GM23338 (cell line): ENCODE results near the gene SUPT3H. TPM values are rescaled to one million over a fixed set of nuclear protein-coding genes. Genes with fewer than 3 reads are reported as not detected.

Experiments used
- ATAC-seq: fragments of 200-7000 bp; cut with Tn5 transposase; 3 replicates; pipeline ENCODE4 v1.9.1; 2020
- DNase-seq: peaks from one replicate; pipeline ENCODE4 v3.0.0-alpha.2; 2015; ENCODE audit warnings: low spot score
- H2AFZ ChIP-seq: fragments of 200-600 bp; sonication (generic); 2 replicates; pipeline ENCODE4 v1.8.0; 2016; ENCODE audit warnings: antibody characterized with exemption, mild to moderate bottlenecking, moderate library complexity
- H3F3A ChIP-seq: fragments of 200-600 bp; sonication (generic); replicated peaks from 2 replicates; pipeline ENCODE4 v1.8.0; 2017; ENCODE audit warnings: antibody characterized with exemption, mixed run types, low read depth
- H3K27ac ChIP-seq: fragments of 200-600 bp; sonication (generic); 2 replicates; pipeline ENCODE4 v1.6.1; 2016; ENCODE audit warnings: low read depth
- H3K27me3 ChIP-seq: fragments of 200-600 bp; sonication (generic); 2 replicates; pipeline ENCODE4 v1.8.0; 2016; ENCODE audit warnings: mild to moderate bottlenecking, mixed run types, moderate library complexity; ENCODE audit not compliant: insufficient read depth
- H3K36me3 ChIP-seq: fragments of 200-600 bp; sonication (generic); 2 replicates; pipeline ENCODE4 v1.8.0; 2016; ENCODE audit warnings: mild to moderate bottlenecking; ENCODE audit not compliant: insufficient read depth
- H3K4me1 ChIP-seq: fragments of 200-600 bp; sonication (generic); 2 replicates; pipeline ENCODE4 v1.8.0; 2016; ENCODE audit warnings: mild to moderate bottlenecking, moderate library complexity; ENCODE audit not compliant: insufficient read depth
- H3K4me2 ChIP-seq: fragments of 200-600 bp; sonication (generic); 2 replicates; pipeline ENCODE4 v1.7.1; 2017; ENCODE audit warnings: mixed run types
- H3K4me3 ChIP-seq: fragments of 200-600 bp; sonication (generic); 2 replicates; pipeline ENCODE4 v1.6.1; 2016; ENCODE audit warnings: mixed run types
- H3K79me2 ChIP-seq: fragments of 200-600 bp; sonication (generic); replicated peaks from 2 replicates; pipeline ENCODE4 v1.8.0; 2017; ENCODE audit warnings: mild to moderate bottlenecking; ENCODE audit not compliant: insufficient read depth
- H3K9me2 ChIP-seq: fragments of 200-600 bp; sonication (generic); 2 replicates; pipeline ENCODE4 v1.8.0; 2017; ENCODE audit not compliant: insufficient read depth
- H4K20me1 ChIP-seq: fragments of 200-600 bp; sonication (generic); replicated peaks from 2 replicates; pipeline ENCODE4 v1.8.0; 2017; ENCODE audit warnings: mild to moderate bottlenecking; ENCODE audit not compliant: insufficient read depth
- H3K27ac Mint-ChIP-seq: 2 replicates; pipeline ENCODE4 v1.8.0; 2020; ENCODE audit warnings: inconsistent platforms, mild to moderate bottlenecking, moderate library complexity, mixed read lengths
- H3K27me3 Mint-ChIP-seq: 3 replicates; pipeline ENCODE4 v1.8.0; 2022; ENCODE audit warnings: low read depth, mild to moderate bottlenecking, moderate library complexity, mixed read lengths, inconsistent platforms; ENCODE audit not compliant: insufficient read depth, poor library complexity
- H3K36me3 Mint-ChIP-seq: 3 replicates; pipeline ENCODE4 v1.8.0; 2021; ENCODE audit warnings: low read depth, mild to moderate bottlenecking, inconsistent platforms, moderate library complexity, mixed read lengths
- H3K4me1 Mint-ChIP-seq: 3 replicates; pipeline ENCODE4 v1.8.0; 2020; ENCODE audit warnings: mild to moderate bottlenecking, inconsistent platforms, mixed read lengths
- H3K4me3 Mint-ChIP-seq: 3 replicates; pipeline ENCODE4 v1.8.0; 2021; ENCODE audit warnings: moderate library complexity, mild to moderate bottlenecking, inconsistent platforms, mixed read lengths
- H3K9me3 Mint-ChIP-seq: 3 replicates; pipeline ENCODE4 v1.8.0; 2020; ENCODE audit warnings: moderate library complexity, mild to moderate bottlenecking, inconsistent platforms, mixed read lengths
- CREB1 ChIP-seq: fragments of 250-450 bp; sonication (Bioruptor Pico); IDR thresholded peaks from 2 replicates; pipeline ENCODE4 v1.5.0; 2020; ENCODE audit warnings: low read depth, mild to moderate bottlenecking, moderate library complexity
- EZH2 ChIP-seq: fragments of 200-600 bp; sonication (generic); IDR thresholded peaks from one replicate; pipeline ENCODE4 v1.8.0; 2017; ENCODE audit warnings: antibody characterized with exemption, mild to moderate bottlenecking, low read depth; ENCODE audit not compliant: unreplicated experiment
- EZH2phosphoT487 ChIP-seq: fragments of 200-600 bp; sonication (generic); IDR thresholded peaks from one replicate; pipeline ENCODE4 v1.8.1; 2018; ENCODE audit warnings: antibody characterized with exemption; ENCODE audit not compliant: unreplicated experiment
- JUNB ChIP-seq: IDR thresholded peaks from one replicate; pipeline ENCODE4 v1.6.1; 2016; ENCODE audit warnings: antibody characterized with exemption; ENCODE audit not compliant: unreplicated experiment
- NANOG ChIP-seq: IDR thresholded peaks from 2 replicates; pipeline ENCODE4 v1.6.1; 2016; ENCODE audit warnings: antibody characterized with exemption, borderline replicate concordance
- POLR2AphosphoS5 ChIP-seq: IDR thresholded peaks from 2 replicates; pipeline ENCODE4 v1.6.1; 2016; ENCODE audit warnings: antibody characterized with exemption, low read depth
- STAT1 ChIP-seq: IDR thresholded peaks from one replicate; pipeline ENCODE4 v1.6.1; 2016; ENCODE audit warnings: antibody characterized with exemption; ENCODE audit not compliant: unreplicated experiment
- ZNF114 ChIP-seq: fragments of 250-450 bp; sonication (Bioruptor Pico); IDR thresholded peaks from 2 replicates; pipeline ENCODE4 v1.5.0; 2020; ENCODE audit warnings: mild to moderate bottlenecking, moderate library complexity
- ZNF331 ChIP-seq: fragments of 250-450 bp; sonication (Bioruptor Pico); IDR thresholded peaks from 2 replicates; pipeline ENCODE4 v1.5.0; 2020; ENCODE audit warnings: low read depth, mild to moderate bottlenecking, moderate library complexity
- polyA plus RNA-seq: library from polyadenylated mRNA; unstranded; fragments of >200 nt; fragmentation: Nextera tagmentation; extraction: Ambion mirVana; gene quantifications from 2 replicates; pipeline ENCODE4 v1.2.1, GENCODE V29; 2016
- total RNA-seq: library from RNA; depleted of rRNA; stranded (reverse); fragments of >200 nt; shearing (Covaris generic); gene quantifications from 2 replicates; pipeline ENCODE4 v1.2.3, GENCODE V29; 2014
- TF ChIP-seq, protein P1 (sequence below): IDR thresholded peaks from one replicate; pipeline ENCODE4 v1.6.1; 2018; ENCODE audit warnings: antibody characterized with exemption; ENCODE audit not compliant: unreplicated experiment
- TF ChIP-seq, protein P2 (sequence below): fragments of 250-450 bp; sonication (Bioruptor Pico); IDR thresholded peaks from 2 replicates; pipeline ENCODE4 v1.5.0; 2020; ENCODE audit warnings: mild to moderate bottlenecking, moderate library complexity
- TF ChIP-seq, protein P3 (sequence below), 2 experiments: fragments of 200-600 bp in 1 of 2; sonication (generic) in 1 of 2; conservative IDR thresholded peaks; 2 replicates each; pipeline versions ENCODE4 v1.5.1 to v1.6.1; 2016 to 2017; ENCODE audit warnings: antibody characterized with exemption in 2 of 2, low read depth in 2 of 2, mild to moderate bottlenecking in 2 of 2, moderate library complexity in 1 of 2
- TF ChIP-seq, protein P4 (sequence below): IDR thresholded peaks from 2 replicates; pipeline ENCODE4 v1.6.1; 2016; ENCODE audit warnings: antibody characterized with exemption

The SUPT3H gene
- total and polyA plus RNA-seq, 2 experiments from 2014 or later = 11.4 to 30.1 TPM

DNA sequence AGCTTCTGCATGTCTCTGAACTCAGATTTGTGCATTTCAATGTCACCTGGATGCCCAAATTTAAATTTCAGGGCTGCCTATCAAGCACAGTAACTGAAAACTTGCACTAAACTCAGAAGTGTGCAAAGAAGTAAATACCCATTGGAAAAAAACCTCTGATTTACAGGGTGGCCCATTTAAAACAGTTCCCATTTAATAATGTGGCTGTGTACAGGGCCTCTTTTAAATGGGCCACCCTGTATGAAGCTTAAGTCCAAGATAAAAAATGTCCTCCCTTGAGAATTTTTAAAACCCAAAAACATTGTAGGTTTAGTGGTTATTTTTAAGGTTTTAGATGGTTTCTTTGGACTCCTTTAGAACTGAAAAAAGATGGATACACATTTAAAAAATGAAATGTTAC lies 251.7 kb downstream of the SUPT3H start:
- TF ChIP-seq, protein P1, sequence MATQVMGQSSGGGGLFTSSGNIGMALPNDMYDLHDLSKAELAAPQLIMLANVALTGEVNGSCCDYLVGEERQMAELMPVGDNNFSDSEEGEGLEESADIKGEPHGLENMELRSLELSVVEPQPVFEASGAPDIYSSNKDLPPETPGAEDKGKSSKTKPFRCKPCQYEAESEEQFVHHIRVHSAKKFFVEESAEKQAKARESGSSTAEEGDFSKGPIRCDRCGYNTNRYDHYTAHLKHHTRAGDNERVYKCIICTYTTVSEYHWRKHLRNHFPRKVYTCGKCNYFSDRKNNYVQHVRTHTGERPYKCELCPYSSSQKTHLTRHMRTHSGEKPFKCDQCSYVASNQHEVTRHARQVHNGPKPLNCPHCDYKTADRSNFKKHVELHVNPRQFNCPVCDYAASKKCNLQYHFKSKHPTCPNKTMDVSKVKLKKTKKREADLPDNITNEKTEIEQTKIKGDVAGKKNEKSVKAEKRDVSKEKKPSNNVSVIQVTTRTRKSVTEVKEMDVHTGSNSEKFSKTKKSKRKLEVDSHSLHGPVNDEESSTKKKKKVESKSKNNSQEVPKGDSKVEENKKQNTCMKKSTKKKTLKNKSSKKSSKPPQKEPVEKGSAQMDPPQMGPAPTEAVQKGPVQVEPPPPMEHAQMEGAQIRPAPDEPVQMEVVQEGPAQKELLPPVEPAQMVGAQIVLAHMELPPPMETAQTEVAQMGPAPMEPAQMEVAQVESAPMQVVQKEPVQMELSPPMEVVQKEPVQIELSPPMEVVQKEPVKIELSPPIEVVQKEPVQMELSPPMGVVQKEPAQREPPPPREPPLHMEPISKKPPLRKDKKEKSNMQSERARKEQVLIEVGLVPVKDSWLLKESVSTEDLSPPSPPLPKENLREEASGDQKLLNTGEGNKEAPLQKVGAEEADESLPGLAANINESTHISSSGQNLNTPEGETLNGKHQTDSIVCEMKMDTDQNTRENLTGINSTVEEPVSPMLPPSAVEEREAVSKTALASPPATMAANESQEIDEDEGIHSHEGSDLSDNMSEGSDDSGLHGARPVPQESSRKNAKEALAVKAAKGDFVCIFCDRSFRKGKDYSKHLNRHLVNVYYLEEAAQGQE = no peak
- TF ChIP-seq, protein P2, sequence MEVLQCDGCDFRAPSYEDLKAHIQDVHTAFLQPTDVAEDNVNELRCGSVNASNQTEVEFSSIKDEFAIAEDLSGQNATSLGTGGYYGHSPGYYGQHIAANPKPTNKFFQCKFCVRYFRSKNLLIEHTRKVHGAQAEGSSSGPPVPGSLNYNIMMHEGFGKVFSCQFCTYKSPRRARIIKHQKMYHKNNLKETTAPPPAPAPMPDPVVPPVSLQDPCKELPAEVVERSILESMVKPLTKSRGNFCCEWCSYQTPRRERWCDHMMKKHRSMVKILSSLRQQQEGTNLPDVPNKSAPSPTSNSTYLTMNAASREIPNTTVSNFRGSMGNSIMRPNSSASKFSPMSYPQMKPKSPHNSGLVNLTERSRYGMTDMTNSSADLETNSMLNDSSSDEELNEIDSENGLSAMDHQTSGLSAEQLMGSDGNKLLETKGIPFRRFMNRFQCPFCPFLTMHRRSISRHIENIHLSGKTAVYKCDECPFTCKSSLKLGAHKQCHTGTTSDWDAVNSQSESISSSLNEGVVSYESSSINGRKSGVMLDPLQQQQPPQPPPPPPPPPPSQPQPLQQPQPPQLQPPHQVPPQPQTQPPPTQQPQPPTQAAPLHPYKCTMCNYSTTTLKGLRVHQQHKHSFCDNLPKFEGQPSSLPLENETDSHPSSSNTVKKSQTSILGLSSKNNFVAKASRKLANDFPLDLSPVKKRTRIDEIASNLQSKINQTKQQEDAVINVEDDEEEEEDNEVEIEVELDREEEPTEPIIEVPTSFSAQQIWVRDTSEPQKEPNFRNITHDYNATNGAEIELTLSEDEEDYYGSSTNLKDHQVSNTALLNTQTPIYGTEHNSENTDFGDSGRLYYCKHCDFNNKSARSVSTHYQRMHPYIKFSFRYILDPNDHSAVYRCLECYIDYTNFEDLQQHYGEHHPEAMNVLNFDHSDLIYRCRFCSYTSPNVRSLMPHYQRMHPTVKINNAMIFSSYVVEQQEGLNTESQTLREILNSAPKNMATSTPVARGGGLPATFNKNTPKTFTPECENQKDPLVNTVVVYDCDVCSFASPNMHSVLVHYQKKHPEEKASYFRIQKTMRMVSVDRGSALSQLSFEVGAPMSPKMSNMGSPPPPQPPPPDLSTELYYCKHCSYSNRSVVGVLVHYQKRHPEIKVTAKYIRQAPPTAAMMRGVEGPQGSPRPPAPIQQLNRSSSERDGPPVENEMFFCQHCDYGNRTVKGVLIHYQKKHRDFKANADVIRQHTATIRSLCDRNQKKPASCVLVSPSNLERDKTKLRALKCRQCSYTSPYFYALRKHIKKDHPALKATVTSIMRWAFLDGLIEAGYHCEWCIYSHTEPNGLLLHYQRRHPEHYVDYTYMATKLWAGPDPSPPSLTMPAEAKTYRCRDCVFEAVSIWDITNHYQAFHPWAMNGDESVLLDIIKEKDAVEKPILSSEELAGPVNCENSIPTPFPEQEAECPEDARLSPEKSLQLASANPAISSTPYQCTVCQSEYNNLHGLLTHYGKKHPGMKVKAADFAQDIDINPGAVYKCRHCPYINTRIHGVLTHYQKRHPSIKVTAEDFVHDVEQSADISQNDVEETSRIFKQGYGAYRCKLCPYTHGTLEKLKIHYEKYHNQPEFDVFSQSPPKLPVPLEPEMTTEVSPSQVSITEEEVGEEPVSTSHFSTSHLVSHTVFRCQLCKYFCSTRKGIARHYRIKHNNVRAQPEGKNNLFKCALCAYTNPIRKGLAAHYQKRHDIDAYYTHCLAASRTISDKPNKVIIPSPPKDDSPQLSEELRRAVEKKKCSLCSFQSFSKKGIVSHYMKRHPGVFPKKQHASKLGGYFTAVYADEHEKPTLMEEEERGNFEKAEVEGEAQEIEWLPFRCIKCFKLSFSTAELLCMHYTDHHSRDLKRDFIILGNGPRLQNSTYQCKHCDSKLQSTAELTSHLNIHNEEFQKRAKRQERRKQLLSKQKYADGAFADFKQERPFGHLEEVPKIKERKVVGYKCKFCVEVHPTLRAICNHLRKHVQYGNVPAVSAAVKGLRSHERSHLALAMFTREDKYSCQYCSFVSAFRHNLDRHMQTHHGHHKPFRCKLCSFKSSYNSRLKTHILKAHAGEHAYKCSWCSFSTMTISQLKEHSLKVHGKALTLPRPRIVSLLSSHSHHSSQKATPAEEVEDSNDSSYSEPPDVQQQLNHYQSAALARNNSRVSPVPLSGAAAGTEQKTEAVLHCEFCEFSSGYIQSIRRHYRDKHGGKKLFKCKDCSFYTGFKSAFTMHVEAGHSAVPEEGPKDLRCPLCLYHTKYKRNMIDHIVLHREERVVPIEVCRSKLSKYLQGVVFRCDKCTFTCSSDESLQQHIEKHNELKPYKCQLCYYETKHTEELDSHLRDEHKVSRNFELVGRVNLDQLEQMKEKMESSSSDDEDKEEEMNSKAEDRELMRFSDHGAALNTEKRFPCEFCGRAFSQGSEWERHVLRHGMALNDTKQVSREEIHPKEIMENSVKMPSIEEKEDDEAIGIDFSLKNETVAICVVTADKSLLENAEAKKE (CRISPR knock-in tag) = no peak
- TF ChIP-seq, protein P3, sequence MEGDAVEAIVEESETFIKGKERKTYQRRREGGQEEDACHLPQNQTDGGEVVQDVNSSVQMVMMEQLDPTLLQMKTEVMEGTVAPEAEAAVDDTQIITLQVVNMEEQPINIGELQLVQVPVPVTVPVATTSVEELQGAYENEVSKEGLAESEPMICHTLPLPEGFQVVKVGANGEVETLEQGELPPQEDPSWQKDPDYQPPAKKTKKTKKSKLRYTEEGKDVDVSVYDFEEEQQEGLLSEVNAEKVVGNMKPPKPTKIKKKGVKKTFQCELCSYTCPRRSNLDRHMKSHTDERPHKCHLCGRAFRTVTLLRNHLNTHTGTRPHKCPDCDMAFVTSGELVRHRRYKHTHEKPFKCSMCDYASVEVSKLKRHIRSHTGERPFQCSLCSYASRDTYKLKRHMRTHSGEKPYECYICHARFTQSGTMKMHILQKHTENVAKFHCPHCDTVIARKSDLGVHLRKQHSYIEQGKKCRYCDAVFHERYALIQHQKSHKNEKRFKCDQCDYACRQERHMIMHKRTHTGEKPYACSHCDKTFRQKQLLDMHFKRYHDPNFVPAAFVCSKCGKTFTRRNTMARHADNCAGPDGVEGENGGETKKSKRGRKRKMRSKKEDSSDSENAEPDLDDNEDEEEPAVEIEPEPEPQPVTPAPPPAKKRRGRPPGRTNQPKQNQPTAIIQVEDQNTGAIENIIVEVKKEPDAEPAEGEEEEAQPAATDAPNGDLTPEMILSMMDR (conservative IDR thresholded peaks at IDR 0.05; ENCODE audit: low read depth in 2 of 2) = no peak
- no peak for TF ChIP-seq ZNF331 (CRISPR knock-in tag)
- no peak for TF ChIP-seq NANOG
- no peak for TF ChIP-seq EZH2phosphoT487
- TF ChIP-seq, protein P4, sequence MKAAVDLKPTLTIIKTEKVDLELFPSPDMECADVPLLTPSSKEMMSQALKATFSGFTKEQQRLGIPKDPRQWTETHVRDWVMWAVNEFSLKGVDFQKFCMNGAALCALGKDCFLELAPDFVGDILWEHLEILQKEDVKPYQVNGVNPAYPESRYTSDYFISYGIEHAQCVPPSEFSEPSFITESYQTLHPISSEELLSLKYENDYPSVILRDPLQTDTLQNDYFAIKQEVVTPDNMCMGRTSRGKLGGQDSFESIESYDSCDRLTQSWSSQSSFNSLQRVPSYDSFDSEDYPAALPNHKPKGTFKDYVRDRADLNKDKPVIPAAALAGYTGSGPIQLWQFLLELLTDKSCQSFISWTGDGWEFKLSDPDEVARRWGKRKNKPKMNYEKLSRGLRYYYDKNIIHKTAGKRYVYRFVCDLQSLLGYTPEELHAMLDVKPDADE = no peak
- no peak for TF ChIP-seq EZH2
- no peak for TF ChIP-seq POLR2AphosphoS5
- no peak for TF ChIP-seq JUNB
- TF ChIP-seq STAT1 = no peak
- TF ChIP-seq ZNF114 = no peak
- no peak for TF ChIP-seq CREB1
- Histone ChIP-seq H3K4me1 (peaks cover 3% of the 10 kb centered on the region; the same call in 1 of the 2 replicates), H3K9me2 (no peaks in the 10 kb centered on the region), H3K79me2 (no peaks in the 10 kb centered on the region), H2AFZ (no peak overlapping the region), H3K27ac (no peak overlapping the region), H3K27me3 (no peaks in the 10 kb centered on the region), H3K36me3 (no peaks in the 10 kb centered on the region), H3F3A (no peaks in the 10 kb centered on the region), H4K20me1 (no peaks in the 10 kb centered on the region), H3K4me3 (no peak overlapping the region), H3K4me2 (no peak overlapping the region)
- no peak for DNase-seq
- Mint-ChIP-seq H3K9me3 (no peaks in the 10 kb centered on the region), H3K36me3 (no peaks in the 10 kb centered on the region), H3K27me3 (no peaks in the 10 kb centered on the region), H3K27ac (no peak overlapping the region), H3K4me3 (no peak overlapping the region), H3K4me1 (peaks cover under 1% of the 10 kb centered on the region; the same call in 2 of the 3 replicates)
- no peak for ATAC-seq
